ENCODE data around the gene SS18L1.

DNA sequence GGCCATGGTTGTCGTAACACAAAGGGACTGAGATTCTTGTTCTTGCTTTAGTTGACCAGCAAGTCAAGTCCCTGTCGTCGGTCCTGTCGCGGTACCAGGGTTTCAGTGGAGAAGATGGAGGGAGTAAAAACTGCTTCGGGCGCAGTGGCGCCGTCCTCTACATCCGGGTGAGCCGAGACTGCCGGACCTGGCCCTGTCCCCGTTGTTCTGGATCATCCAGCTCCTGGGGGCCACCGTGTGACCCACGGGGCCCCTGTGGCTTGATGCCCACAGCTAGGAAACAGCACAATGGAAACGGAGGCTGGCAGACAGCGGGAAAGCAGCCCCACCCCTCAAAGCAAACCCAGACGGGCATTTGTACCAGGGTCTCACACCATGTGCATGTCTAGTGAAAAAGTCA lies 54.2 kb downstream of the SS18L1 start:
- TF ChIP-seq, protein P1, sequence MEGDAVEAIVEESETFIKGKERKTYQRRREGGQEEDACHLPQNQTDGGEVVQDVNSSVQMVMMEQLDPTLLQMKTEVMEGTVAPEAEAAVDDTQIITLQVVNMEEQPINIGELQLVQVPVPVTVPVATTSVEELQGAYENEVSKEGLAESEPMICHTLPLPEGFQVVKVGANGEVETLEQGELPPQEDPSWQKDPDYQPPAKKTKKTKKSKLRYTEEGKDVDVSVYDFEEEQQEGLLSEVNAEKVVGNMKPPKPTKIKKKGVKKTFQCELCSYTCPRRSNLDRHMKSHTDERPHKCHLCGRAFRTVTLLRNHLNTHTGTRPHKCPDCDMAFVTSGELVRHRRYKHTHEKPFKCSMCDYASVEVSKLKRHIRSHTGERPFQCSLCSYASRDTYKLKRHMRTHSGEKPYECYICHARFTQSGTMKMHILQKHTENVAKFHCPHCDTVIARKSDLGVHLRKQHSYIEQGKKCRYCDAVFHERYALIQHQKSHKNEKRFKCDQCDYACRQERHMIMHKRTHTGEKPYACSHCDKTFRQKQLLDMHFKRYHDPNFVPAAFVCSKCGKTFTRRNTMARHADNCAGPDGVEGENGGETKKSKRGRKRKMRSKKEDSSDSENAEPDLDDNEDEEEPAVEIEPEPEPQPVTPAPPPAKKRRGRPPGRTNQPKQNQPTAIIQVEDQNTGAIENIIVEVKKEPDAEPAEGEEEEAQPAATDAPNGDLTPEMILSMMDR (conservative IDR thresholded peaks at IDR 0.05; ENCODE audit: low read depth, low read length), result no peak
- TF ChIP-seq EZH2 (IDR thresholded peaks at IDR 0.05; ENCODE audit: borderline replicate concordance, low read depth, low read length, poor library complexity, severe bottlenecking), result no peak

Data from A673 (cell line).